GM10847 (cell line): ENCODE data around the gene KRTAP2-4.
"Not testable (repeated sequence)": the region's sequence is repeated elsewhere in the genome, so short reads cannot be mapped to it uniquely, and the experiment has no call there.

Experiments
- POLR2A ChIP-seq: IDR thresholded peaks from 2 replicates; pipeline ENCODE4 v1.6.1; 2011; ENCODE audit not compliant: insufficient read length; ENCODE audit errors: extremely low read depth

The KRTAP2-4 gene

DNA sequence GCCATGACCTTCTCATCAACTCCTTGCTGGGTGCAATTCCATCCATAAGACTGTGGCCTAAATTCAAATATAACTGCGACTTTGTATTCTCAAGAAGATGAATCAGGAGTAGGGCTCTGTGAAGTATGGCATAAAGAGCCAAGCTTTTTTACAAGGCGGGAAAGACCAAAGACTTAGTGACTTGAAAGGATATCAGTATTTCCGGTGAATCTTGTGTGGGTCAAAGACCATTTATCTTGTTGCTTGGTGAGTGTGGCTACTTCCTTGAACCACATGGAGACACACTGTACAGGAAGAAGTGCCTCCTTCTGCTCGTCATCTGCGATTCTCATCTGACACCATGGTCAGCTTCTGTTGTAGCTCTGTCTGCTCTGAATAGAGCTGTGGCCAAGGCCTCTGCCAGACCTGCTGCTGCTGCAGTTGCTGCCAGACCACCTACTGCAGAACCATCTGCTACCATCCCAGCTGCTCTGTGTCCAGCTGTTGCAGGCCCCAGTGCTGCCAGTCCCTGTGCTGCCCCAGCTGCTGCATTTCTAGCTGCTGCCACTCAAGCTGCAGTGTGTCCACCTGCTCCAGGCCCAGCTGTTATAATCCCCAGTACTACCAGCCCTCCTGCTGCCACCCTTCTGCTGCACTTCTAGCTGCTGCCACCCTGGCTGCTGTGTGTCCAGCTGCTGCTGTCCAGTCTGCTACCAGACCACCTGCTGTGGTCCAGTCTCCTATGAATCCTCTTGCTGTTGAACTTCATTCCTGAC is 6.1 kb upstream of the KRTAP2-4 start:
- TF ChIP-seq POLR2A = no peak

DNA sequence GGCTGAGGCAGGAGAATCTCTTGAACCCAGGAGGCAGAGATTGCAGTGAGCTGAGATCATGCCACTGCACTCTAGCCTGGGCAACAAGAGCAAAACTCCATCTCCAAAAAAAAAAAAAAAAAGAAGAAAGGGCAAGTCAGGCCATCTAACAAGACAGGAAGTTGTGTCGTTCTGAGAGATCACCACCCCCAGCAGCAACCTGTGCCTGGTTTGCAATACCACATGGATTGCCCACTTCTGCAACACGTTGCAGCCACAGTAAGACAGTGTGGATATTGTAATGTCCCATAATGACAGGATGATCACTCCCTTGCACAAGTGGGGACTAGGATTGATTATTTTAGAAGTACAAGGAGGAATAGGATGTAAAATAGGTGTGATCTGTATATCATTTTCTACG is 3.4 kb upstream of the KRTAP2-4 start:
- no peak for TF ChIP-seq POLR2A

DNA sequence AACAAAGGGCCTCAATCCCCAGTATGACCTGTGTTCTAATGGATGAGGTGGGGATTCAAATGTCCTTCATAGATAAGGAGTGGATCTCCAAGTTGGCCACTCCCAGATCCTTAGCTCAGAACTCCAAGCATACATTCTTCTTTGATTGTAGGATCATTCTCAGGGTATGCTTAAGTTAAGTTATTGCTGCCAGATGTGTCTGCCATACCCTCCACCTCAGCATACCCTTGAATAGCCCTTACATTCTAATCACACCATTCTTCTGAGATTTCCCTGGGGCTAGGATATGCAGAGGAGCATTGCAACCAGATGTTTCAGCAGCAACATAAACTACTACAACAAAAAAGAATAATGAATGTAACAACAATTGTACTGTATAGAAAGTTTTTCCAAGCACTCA is 1.6 kb upstream of the KRTAP2-4 start:
- TF ChIP-seq POLR2A = no peak

DNA sequence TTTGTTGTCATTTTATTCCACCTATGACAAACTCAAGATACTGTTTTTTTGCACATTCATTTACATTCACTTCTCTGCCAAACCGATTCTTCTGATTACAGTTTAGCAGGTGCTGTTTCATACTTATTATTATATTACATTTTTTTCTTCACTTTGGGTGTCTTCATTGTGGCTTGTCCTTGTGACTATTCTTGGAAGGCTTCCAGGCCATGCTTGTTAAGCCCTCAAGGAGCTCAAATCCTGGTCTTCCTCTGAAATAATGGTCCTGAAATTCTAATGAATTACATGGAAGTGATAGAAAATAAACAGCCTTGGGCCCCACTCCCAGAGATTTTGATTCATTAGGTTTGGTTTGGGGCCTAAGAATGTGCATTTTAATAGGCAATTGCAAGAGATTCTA is 1.4 kb downstream of the KRTAP2-4 start:
- no peak for TF ChIP-seq POLR2A

DNA sequence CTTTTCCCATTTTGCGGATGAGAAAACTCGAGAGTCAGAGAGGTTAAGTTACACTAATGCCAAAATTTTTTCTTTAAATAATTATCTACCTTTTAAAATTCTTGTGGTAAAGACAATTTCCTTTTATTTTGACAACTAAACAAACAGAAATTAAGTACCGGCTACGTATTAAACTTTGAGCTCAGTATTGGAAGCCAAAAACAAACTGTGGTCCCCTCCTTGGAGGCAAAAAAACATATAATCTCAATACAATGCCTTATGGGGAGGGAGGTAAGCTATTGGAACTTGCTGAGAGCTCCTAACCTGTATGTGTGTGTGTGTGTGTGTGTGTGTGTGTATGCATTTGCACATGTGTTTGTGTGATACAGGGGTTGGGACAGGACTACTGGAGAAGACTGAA is 2.2 kb downstream of the KRTAP2-4 start:
- TF ChIP-seq POLR2A = no peak

DNA sequence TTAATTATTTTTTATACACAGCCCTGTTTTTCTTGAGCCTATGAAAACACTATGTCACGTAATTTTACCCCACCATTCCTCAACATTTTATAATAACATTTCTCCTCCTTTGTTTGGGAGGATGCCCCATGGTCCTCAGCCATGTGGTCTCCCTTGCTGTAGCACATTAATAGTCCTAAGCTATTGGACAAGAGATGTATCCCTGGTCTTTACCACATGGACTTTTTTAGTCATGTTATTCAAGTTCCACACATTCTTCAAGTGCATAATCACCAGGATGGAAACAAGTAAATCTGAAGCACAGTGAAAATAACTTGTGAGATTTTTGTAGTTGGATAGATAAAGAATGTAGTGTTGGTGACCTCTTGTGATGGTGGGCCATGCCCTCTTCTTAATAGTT is 3.7 kb downstream of the KRTAP2-4 start:
- no peak for TF ChIP-seq POLR2A

DNA sequence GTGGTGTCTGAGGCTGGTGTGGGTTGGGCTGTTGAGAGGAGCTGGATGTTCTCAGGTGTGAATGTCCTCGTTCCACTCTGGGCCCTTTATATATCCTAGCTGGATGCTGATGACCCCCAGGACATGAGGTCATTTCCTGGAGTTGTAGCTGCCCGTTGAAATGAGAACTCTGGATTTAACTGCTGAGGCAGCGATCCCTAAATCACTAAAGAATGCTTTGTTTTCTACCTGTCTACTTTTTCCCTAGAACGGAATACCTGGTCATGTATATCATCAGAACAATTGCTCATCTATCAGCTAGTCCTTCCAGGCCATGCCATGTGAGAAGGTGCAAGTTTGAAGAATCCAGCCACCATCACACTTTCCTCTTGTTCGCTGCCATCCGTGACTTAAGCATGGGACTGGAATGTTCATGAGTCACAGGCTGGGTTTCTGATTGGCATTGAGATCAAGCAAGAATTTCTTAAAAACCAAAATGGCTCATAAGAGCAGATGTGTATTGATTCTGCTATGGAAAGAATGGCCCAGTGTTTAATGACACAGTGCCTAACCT is 5.6 kb downstream of the KRTAP2-4 start, which contains the start of gene KRTAP2-3:
KRTAP2-3 (minus strand) TSS at position 63 of the 553 bp plus-strand sequence. CDS start 64 bp downstream, outside the sequence.
- no peak for TF ChIP-seq POLR2A

DNA sequence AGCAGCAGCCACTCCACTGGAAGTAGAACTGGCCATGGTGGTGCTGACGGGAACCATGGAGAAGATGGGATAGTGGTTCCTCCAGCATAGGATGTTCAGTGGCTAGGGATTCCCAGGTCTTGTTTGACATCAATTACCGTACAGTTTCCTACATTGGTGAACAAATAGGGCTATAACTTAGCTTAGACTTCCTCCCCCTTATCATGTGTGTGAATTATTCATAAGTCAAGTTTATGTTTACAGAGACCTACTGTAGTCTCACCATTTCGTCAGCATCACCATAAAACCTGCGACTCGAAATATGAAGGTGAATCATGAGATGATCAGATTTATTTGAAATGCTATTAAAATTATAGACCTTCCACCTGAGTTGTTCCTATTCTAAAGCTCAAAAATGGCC is 6.9 kb downstream of the KRTAP2-4 start:
- TF ChIP-seq POLR2A = no peak

DNA sequence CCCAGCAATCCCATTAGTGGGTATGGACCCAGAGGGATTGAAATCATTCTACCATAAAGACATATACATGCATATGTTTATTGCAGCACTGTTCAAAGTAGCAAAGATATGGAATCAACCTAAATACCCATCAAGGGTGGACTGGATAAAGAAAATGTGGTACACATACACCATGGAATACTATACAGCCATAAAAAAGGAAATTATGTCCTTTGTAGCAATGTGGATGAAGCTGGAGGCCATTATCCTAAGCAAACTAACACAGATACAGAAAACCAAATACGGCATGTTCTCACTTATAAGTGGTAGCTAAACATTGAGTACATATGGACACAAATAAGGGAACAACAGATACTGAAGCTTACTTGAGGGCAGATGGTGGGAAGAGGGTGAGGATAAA is 8.1 kb downstream of the KRTAP2-4 start:
- TF ChIP-seq POLR2A = no peak

DNA sequence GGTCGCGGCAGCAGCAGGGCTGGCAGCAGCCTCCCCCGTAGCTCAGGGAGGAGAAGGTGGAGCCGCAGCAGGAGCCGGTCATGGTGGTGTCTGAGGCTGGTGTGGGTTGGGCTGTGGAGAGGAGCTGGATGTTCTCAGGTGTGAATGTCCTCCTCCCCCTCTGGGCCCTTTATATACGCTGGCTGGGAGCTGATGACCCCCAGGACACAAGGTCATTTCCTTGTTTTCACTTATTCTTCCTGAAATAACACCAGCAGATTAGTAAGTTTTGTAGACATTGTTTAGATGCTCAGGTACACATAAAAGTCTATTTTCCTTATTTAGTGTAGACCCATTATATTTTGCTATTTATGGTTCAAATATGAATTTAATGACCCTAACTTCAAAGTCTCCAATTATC is 10.5 kb downstream of the KRTAP2-4 start, which contains the start of gene KRTAP2-2:
KRTAP2-2 (minus strand) TSS at position 101 of the 400 bp plus-strand sequence; CDS start at position 82, 19 bp downstream.
- TF ChIP-seq POLR2A = not testable (repeated sequence)

DNA sequence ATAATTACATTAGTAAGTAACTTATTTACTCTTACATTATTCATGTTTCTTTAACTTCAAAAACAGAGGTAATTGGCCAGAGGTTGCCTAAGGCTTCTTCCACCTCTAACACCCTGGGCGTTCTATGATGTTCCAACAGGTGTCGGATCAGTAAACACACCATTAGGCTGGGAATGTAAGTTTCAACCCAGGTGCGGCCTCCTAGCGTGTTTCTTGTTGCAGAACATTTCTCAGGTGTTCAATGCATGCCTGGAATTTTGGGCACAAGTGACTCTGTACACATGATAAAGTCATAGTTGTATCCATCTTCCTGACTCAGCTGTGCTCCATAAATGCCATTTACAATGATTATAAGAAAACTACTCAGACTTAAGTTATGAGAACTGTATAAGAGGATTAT is 11.7 kb downstream of the KRTAP2-4 start:
- no peak for TF ChIP-seq POLR2A

DNA sequence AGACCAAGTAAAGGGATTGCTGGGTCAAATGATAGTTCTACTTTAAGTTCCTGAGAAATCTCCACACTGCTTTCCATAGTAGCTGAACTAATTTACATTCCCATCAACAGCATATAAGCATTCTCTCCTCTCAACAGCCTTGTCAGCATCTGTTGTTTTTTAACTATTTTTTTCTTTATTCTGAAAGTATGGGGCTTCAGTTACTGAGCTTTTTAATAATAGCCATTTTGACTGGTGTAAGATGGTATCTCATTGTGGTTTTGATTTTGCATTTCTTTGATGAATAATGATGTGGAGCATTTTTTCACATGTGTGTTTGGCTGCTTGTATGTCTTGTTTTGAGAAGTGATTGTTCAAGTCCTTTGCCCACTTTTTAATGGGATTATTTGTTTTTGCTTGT is 13.1 kb downstream of the KRTAP2-4 start:
- TF ChIP-seq POLR2A = no peak

DNA sequence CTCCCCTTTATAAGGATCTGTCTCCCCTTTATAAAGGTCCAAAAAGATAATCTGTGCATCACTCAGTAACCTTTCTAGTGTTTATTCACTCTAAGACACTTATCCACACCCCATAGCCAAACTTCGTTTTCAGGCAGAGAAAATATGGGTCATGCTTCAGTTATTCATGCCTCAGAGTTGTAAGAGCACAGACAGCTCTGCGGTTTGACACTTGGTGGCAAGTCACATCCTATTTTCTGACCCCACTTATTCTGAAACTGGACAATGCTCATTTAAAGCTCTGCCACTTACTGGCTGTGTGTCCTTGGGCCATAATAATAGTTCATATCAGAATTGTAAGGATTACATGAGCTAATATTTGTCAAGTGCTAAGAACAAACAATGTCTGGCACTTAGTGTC is 16.6 kb downstream of the KRTAP2-4 start:
- TF ChIP-seq POLR2A = no peak

DNA sequence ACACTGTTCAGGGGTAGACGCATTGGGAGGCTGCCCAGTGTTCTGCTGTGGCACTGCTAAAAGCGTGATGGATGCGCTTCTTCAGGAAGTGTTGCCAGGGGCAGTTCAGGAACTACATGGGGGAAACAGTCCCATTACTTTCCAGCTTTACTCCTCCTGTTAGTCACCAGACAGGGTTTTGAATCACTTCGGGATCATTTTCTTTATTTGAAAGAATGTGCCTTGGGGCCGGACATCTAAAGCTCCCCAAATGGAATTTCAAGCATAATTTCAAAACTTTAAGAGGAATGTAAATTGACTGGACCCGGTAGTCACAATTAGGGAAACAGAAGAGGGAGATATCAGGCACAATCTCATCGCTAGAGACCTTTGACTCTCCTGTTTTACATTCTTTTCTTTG is 17.2 kb downstream of the KRTAP2-4 start:
- TF ChIP-seq POLR2A = no peak

DNA sequence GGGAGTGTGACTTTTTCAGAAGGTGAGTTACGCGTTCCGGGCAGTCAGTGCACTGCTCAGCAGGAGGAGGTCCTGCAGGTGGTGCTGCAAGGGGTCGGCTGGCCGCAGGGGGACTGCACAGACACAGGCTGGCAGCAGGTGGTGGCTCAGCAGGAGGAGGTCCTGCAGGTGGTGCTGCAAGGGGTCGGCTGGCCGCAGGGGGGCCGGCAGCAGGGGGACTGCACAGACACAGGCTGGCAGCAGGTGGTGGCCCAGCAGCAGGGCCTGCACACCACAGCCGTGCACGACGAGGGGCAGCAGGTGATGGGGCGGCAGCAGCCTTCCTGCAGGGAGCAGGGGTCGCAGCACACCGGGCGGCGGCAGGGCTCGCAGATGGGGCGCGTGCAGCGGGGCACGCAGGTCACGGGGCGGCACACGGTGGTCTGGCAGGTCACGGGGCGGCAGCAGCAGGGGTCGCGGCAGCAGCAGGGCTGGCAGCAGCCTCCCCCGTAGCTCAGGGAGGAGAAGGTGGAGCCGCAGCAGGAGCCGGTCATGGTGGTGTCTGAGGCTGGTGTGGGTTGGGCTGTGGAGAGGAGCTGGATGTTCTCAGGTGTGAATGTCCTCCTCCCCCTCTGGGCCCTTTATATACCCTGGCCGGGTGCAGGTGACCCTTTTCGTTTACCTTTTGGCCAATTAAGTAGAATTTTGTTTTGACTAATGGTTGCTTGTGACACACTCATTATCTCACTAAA is 18.8 kb downstream of the KRTAP2-4 start, which contains the start of gene KRTAP2-1:
KRTAP2-1 (minus strand) TSS at position 582 of the 731 bp plus-strand sequence; CDS start at position 533, 49 bp downstream.
- not testable (repeated sequence) for TF ChIP-seq POLR2A

DNA sequence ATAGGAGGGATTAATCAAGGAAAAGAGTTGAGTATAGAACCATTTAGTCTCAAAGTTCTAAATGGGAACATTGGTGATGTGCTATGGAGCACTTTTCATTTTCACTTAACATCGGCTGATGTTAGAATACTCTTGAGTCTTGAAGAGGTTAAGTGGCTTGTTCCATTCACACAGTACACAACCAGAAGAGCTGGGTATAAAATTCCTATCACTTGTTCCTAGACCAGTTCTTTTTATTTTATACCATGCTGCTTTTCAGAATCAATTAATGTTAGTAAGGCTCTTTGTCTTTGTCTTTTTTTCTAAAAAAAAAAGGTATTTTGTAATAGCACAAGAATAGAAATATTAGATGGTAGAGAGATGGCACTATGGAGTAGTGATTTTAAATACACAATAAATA is 22.7 kb downstream of the KRTAP2-4 start:
- no peak for TF ChIP-seq POLR2A
